HG02943 (cell line): Measurements from ENCODE around the gene SARDH.

ENCODE experiments used
- ATAC-seq: cut with Tn5 transposase; IDR thresholded peaks from one replicate; pipeline ENCODE4 v1.9.1; 2021; ENCODE audit warnings: mild to moderate bottlenecking, low read depth, moderate library complexity; ENCODE audit not compliant: unreplicated experiment

Gene SARDH, protein sequence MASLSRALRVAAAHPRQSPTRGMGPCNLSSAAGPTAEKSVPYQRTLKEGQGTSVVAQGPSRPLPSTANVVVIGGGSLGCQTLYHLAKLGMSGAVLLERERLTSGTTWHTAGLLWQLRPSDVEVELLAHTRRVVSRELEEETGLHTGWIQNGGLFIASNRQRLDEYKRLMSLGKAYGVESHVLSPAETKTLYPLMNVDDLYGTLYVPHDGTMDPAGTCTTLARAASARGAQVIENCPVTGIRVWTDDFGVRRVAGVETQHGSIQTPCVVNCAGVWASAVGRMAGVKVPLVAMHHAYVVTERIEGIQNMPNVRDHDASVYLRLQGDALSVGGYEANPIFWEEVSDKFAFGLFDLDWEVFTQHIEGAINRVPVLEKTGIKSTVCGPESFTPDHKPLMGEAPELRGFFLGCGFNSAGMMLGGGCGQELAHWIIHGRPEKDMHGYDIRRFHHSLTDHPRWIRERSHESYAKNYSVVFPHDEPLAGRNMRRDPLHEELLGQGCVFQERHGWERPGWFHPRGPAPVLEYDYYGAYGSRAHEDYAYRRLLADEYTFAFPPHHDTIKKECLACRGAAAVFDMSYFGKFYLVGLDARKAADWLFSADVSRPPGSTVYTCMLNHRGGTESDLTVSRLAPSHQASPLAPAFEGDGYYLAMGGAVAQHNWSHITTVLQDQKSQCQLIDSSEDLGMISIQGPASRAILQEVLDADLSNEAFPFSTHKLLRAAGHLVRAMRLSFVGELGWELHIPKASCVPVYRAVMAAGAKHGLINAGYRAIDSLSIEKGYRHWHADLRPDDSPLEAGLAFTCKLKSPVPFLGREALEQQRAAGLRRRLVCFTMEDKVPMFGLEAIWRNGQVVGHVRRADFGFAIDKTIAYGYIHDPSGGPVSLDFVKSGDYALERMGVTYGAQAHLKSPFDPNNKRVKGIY

GRCh38 chr9:133737774-133738639 is at the start of gene SARDH:
SARDH (minus strand) TSS chr9:133738352; CDS start chr9:133734173, 4,179 bp downstream.
- ATAC-seq = no peak

DNA sequence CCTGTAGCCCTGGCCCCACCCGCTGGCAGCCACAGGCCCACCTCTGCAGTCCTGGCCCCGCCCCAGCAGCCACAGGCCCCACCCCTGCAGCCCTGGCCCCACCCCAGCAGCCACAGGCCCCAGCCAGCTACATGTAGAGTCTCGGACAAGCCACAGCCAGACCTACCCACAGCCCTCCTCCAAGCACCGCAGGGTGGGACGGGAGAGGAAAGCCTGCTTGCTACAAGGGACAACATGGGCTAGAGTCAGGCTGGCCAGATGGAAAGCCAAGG is 49.5 kb upstream of the SARDH start:
- no peak for ATAC-seq

GRCh38 chr9:133786907-133787753 is 49.0 kb upstream of the SARDH start:
- ATAC-seq = no peak

GRCh38 chr9:133786371-133786753 is 48.2 kb upstream of the SARDH start:
- ATAC-seq = no peak

DNA sequence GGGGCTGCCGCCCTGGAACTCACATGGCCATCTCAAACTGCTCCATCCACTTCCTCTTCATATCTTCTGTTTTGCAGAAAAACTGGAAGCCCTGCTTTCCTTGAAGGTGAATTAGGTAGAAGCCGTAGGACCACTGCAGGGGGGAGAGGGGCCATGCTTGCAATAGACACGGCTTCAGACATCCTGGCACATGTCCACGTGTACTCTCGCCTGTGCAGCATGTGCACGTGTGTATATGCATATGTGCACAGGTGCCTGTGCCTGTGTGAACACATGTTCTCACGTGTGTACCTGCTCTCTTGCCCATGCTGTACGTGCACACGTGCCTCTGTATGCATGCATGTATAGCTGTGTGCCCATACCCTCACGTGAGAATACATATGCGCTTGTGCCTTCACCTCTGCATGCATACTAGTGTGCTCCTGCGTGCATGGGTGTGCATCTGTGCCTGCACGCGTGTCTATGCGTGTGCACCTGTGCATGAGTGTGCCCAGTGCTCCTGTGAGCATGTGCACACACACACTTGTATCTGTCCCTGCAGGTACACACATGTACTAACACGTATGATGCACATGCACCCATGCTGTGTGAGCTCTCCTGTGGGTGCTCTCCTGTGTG is 47.7 kb upstream of the SARDH start:
- ATAC-seq = no peak

DNA sequence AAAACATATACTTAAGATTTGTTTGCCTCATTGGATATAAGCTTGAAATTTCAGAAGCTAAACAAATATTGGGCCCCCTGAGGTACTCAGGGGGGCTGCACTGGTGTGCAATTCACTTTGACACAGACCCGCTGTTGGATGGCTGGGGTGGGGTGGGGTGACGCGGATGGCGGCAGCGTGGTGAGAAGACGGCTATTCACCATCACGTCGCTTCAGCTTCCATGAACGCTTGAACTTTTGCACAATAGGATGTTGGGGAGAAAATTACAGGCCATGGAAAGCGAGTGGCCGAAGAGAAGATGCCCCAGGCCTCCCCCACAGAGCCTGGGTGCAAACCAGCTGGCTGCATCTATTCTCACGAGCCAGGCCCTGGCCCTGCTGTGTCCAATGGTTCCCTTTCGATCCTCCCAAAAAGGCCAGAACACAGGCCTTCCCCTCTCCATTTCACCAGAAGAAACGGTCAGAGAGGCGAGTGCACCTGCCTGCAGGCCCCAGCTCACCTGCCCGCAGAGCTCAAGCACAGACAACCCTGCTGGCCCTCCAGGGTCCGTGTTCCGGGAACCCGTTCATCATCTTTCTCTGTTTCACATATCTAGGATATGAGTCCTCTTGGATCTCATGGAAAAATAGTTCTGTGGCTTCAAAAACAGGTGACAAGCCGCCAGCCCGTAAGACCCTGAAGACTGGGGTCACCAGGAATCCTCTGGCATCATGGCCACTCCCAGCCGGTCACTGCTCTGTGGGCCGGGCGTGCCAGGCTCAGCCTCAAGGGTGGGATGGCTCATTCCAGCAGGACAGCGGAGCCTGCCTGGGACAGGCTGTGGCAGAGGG is 46.8 kb upstream of the SARDH start:
- ATAC-seq = no peak

DNA sequence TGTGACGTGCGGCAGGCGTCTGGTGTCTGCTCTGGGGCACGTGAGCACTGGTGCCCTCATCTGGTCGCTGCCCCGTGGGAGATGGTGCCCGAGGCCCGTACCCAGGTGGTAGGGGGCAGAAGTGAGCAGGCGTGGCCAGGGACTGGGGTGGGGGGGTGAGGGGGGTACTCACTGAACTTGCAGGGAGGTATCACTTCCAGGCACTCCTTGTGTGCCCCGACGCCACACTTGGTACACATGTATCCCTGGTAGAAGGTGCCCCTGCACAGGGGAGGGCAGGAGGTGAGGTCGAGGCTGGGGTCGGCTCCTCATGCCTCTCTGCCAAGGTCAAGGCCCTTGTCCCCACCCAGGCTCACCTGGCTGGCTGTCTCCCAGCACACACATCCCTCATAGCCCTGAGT is 45.2 kb upstream of the SARDH start:
- no peak for ATAC-seq

DNA sequence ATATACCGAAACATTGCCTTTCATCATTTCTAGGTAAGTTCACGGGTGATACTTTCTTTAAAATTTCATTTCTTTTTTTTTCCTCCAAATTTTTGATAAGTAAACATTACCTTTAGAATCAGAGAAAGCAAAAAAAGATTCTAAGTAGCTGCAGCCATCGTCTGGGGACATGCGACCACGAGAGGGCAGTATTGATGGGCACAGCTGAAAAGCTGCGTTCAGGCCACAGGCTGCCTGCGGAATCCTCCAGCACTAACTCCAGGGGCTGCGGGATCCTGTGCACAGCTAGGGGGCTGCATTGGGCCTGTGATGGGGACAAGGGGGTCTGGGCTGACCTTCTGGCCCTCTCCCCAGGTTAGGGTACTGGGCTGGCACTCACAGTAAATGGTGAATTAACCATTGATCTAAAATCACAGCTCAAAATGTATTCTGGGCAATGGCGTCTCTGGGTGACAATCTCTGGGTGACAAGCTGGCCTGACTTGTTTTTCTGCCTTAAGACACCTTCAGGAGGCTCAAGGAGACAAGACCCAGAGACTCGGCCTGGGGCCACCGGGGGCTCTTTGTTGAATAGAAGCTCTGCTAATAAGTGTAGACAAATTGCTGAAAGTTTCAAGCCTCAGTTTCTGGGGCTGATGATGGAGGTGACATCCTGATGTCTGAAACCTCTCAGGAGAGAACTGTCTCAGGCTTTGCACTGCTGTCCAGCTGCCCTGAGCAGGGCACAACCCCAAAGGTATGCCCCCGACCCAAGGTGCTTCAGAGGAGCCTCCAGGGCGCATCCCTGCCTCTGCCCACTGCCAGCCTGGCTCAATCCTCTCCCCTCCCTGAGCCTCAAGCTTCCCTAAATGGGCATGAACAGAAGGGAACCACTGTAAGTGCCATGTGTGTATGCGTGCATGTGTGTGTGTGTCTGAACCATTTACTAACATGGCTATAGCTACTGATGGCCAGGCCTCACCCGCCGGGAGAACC is 44.3 kb upstream of the SARDH start:
- no peak for ATAC-seq

GRCh38 chr9:133781828-133782135 is 43.6 kb upstream of the SARDH start:
- ATAC-seq = no peak

DNA sequence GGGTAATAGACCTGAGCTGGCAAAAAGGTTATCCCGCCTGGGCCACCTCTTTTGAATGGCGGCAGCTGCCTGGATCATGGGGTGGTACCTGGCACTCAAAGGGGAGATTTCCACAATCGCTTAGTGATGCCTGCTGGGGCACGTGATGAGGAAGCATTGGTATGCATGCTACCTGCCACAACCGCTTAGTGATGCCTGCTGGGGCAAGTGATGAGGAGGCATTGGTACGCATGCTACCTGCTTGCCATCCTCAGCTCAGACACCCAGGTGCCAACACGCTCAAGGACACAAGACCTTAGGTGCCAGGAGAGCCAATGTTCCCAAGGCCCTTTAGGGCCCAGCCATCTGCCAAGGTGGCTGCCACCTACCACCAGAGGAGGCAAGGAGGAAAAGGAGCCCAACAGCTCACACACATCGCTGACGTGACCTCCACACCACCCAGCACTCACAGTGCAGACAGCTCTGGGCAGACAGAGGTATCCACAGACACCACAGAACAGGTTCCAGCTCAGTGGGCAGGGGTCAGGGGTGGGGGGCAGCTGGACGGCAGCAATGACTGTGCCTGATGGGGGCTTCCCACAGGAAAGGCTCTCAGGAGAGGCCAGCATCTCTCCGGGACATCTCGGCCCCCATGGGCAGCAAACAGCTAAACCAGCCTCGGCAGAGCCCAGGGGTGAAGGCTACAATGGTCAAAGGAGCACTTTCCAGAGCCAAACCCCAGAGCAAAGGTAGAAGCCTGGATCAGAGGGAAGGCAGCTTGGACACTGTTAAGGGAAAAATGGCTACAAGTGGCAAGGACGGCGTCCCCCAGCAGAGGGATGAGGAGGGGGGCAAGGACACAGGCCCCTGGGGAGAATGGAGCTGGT is 43.0 kb upstream of the SARDH start:
- no peak for ATAC-seq

DNA sequence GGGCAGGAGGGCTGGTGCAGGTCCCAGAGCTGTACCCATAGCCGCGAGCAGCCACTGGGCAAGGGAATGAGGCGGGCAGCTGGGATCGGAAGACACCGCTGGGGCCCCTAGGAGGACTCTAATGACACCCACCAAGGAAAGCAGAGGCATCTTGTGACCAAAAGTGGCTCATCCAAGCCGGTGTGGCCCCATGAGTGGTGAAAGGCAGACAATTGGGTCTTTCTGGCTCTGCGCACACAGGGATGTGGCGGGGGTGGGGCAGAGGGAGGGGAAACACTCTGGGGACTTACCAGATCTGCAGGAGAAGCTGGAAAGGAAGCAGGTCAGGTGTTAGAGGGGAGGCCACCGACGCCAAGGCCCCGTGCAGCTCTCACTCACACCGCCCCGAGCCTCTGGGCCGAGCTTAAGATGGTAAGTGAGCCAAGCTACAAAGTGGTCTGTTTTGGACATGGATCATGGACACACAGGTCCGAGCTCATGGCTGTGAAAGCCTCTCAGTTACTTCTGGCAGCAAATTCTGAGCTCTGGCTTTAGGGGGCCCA is 42.3 kb upstream of the SARDH start:
- ATAC-seq = no peak

GRCh38 chr9:133779516-133780403 is 41.6 kb upstream of the SARDH start:
- ATAC-seq = no peak

GRCh38 chr9:133779081-133779480 is 40.9 kb upstream of the SARDH start:
- no peak for ATAC-seq

- ATAC-seq = no peak
These were observed 40.3 kb upstream of the SARDH start for GRCh38 chr9:133778336-133779013.

DNA sequence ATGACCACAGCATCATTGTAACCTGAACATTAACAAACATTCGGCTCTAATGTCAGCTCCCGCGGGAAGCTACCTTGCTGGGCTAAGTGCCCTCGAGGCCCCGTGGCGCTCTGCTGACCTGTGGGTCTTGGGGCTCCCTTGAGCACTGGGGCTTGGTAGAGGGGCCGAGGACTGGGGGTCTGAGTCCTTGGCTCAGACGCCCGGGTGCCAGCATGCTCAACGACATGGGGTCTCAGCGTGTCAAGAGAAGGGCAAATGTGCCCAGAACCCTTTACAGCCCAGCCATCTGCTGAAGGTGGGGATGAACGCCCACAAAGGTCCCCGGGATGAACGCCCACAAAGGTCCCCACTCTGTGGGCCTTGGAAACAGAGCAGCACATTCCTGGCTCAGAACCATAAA is 39.7 kb upstream of the SARDH start:
- no peak for ATAC-seq
